NCI-H82 (cell line): Measurements from ENCODE around the gene LRRC4B.
"Not testable (repeated sequence)": the region's sequence is repeated elsewhere in the genome, so short reads cannot be mapped to it uniquely, and the experiment has no call there.

Experiments used
- DNase-seq: peaks from one replicate; lab custom pipeline; 2025; lab: John Stamatoyannopoulos, UW

Gene LRRC4B, protein sequence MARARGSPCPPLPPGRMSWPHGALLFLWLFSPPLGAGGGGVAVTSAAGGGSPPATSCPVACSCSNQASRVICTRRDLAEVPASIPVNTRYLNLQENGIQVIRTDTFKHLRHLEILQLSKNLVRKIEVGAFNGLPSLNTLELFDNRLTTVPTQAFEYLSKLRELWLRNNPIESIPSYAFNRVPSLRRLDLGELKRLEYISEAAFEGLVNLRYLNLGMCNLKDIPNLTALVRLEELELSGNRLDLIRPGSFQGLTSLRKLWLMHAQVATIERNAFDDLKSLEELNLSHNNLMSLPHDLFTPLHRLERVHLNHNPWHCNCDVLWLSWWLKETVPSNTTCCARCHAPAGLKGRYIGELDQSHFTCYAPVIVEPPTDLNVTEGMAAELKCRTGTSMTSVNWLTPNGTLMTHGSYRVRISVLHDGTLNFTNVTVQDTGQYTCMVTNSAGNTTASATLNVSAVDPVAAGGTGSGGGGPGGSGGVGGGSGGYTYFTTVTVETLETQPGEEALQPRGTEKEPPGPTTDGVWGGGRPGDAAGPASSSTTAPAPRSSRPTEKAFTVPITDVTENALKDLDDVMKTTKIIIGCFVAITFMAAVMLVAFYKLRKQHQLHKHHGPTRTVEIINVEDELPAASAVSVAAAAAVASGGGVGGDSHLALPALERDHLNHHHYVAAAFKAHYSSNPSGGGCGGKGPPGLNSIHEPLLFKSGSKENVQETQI

GRCh38 chr19:50567882-50568727 is at the start of gene LRRC4B:
Gene LRRC4B (minus strand): TSS chr19:50568435. CDS start chr19:50548838, 19,597 bp downstream.
- peak; percentile 10 for DNase-seq

GRCh38 chr19:50612504-50613404 is 44.5 kb upstream of the LRRC4B start:
- DNase-seq, result not testable (repeated sequence)

- DNase-seq, result peak; percentile 86
Observed at GRCh38 chr19:50607874-50608785, 39.9 kb upstream of the LRRC4B start.

DNA sequence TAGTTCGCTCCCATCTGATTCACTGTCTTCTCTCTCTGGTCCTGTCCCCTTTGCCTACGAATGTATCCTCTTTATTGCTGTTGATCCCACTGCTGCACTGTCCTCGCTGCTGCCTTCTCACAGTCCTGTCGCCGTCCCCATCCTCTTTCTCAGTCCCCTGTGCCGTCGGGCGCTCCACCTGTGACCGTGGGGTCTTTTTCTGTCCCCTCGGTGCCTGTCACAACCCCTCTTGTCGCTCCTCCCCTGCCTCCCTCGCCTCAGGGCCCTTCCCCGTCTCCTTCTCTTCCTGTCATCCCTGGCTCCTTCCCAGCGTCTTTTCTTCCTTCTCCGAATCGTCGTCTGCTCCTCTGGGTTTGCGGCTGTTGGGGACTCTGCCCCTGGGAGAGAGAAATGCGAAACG is 39.2 kb upstream of the LRRC4B start:
- no peak for DNase-seq

GRCh38 chr19:50606059-50606836 is 38.0 kb upstream of the LRRC4B start:
- DNase-seq, result peak; percentile 4

DNA sequence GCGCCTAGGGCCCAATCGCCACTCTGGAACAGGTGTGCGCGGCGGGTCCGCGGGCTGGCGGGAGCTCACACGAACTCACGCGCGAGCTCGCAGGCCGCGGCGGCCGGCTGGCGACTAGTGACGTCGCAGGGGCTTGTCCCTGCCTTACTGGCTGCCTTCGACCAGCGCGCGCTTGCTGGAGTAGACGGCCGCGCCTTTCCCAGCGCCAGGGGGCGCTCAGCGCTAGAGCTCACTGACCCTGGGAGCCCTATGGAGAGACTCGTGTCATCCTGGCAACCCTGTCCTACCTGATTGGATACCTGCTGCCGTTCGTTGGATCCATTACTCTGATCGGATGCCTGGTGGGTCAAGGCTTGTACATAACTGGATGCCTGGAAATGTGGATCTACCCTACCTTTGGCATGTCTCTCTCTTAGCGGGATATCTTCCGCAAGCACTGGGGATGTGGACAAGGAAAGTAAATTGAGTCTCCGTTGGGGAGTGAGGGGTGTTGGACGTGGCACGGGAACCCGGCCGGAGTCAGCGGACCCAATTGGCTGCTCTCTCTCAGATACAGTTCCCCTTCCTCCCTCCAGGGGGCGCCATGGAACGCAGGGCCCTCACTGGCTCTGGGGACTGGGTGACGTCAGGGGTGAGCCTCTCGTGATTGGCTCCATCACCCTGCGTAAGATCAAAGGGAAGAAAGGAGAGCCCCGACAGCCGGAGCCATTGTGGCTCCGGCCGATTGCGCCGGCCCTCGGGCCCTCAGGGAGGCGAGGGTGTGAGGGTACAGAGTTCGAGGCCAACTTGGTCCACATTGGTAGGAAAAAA is 36.2 kb upstream of the LRRC4B start:
- not testable (repeated sequence) for DNase-seq

DNA sequence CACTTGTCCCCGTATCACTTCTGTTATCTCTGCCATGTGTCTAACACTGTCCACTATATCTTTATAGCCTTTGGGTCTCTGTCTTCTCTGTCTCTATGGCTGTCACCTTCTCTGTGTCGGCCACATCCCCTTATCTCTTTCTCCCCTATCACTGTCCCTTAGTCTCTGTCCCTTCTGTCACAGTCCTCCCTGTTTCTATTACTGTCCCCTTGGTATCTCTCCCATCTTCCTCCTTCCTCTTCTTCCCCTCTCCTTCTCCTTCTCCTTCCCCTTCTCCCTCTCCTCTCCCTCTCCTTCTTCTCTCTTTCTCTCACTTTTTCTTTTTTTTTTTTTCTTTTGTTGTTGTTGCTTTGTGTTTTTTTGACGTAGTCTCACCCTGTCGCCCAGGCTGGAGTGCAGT is 34.7 kb upstream of the LRRC4B start:
- no peak for DNase-seq

- no peak for DNase-seq
Observed at GRCh38 chr19:50602496-50602895, 34.3 kb upstream of the LRRC4B start.

GRCh38 chr19:50602089-50602422 is 33.8 kb upstream of the LRRC4B start:
- no peak for DNase-seq

DNA sequence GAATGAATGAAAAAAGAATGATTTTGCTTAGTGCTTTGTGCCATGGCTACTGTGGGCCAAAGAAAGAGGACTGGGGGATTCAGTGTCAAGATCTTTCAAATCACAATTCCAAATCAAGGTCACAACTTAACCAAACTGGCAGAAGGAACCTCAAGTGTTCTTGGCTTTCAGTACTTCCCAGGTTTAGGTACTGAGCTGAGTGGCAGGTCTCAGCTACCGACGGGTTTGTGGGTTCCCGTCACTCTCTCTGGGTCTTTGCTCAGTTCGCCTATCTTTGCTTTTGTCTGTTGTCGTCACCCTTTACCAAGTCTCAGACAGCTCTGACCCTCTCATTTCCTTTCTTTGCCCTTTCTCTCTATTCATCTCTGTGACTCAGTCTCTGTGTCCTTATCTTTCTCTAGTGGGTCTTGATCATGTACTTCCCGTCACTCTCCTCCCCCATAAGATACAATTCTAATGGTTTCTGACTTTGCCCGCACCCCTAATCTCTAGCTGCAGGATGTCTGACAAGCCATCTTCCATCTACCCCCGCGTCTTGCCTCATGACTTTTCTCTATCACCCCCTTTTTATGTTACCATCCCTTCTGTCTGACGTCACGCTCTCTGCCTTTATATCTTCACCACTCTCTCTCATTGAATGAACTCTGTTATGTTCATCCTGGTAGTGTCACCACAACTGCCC is 33.3 kb upstream of the LRRC4B start:
- no peak for DNase-seq

DNA sequence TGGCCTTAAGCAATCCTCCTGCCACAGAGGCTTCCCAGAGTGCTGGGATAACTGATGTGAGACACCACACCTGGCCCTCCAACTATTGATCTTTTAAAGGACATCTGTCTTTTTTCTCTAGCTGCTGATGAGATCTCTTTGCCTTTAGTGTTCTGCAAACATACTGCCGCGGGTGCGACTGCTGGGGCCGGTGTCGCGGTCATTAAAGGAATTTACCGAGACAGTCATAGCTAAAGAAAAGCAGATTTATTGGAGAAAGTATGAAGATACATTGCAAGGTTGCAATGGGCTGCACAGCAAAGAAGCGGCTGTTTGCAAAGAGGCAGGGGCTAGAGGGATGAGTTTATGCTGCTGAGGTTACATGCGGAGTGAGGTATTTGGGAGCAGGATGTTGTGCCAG is 31.2 kb upstream of the LRRC4B start:
- DNase-seq, result no peak

DNA sequence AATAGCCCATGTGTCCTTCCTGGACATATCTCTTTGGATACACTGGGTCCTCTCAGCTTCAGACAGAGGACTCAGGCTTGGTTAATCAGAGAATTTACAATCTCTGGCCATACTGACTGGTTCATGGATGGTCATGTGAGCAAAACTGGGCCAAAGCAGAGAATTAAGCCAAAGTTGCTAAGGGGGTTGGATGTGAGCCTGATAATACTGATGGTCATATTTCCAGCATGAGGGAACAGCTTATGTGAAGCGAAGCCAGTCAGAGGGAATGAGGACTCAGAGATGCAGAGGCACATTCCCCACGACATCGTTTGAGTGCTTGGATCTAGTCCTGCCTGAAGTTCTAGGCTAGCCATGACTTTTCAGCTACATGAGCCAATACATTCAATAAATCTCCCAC is 22.0 kb upstream of the LRRC4B start:
- DNase-seq, result no peak

GRCh38 chr19:50581795-50582660 is 13.8 kb upstream of the LRRC4B start:
- not testable (repeated sequence) for DNase-seq

GRCh38 chr19:50580970-50581634 is 12.9 kb upstream of the LRRC4B start:
- no peak for DNase-seq

DNA sequence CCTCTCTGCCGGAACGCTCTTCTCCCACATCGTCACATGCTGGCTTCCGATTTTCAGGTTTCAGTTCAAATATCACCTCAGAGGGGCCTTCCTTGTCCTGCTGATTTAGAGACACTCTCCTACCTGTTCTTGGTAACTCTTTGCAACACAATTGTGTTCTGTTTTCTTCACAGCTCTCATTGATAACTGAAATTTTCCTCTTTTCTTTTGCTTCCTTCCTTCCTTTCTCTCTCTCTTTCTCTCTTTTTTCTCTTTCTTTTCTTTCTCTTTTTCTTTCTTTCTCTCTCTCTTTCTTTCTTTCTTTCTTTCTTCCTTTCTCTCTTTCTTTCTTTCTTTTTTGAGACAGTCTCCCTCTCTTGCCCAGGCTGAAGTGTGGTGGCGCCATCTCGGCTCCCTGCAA is 12.0 kb upstream of the LRRC4B start:
- DNase-seq, result no peak

- DNase-seq, result not testable (repeated sequence)
Observed at GRCh38 chr19:50576769-50577168, 8.5 kb upstream of the LRRC4B start.
